ENCODE results near the gene BATF3. TPM values are rescaled to one million over a fixed set of nuclear protein-coding genes. Genes with fewer than 3 reads are reported as not detected.

Gene BATF3
- polyA plus RNA-seq, 5 donors, result 2.0 to 4.0 (median 2.2) TPM

GRCh38 chr1:212710566-212710965 lies 10.9 kb upstream of the BATF3 start:
- DNase-seq, result no peak

- no peak for DNase-seq
Observed at GRCh38 chr1:212703991-212704564, 4.4 kb upstream of the BATF3 start.

GRCh38 chr1:212702672-212703071 lies 3.0 kb upstream of the BATF3 start:
- DNase-seq, result no peak

- DNase-seq, result no peak
Observed at GRCh38 chr1:212701910-212702309, 2.3 kb upstream of the BATF3 start.

- peak; percentile 39 to 57 for DNase-seq
Observed at GRCh38 chr1:212700892-212701819, 1.5 kb upstream of the BATF3 start.

- DNase-seq, result peak; percentile 13 to 27
Observed at GRCh38 chr1:212700223-212700891, 717 bp upstream of the BATF3 start.

- DNase-seq, result peak; percentile 15 to 20
Observed at GRCh38 chr1:212699104-212699624, 476 bp downstream of the BATF3 start.

- no peak for DNase-seq
Observed at GRCh38 chr1:212698467-212699103, 1.1 kb downstream of the BATF3 start.

- DNase-seq, result no peak
Observed at GRCh38 chr1:212696721-212697331, 2.8 kb downstream of the BATF3 start.

GRCh38 chr1:212692774-212693644 lies 6.6 kb downstream of the BATF3 start:
- DNase-seq, result no peak

GRCh38 chr1:212691561-212692071 lies 8.0 kb downstream of the BATF3 start:
- no peak for DNase-seq

- DNase-seq, result no peak
Observed at GRCh38 chr1:212690816-212691403, 8.7 kb downstream of the BATF3 start.

GRCh38 chr1:212689758-212690529 lies 9.7 kb downstream of the BATF3 start:
- no peak for DNase-seq

- DNase-seq, result no peak
Observed at GRCh38 chr1:212689196-212689725, 10.4 kb downstream of the BATF3 start.

GRCh38 chr1:212688341-212689047 lies 11.1 kb downstream of the BATF3 start:
- peak; percentile 64 to 70 for DNase-seq

GRCh38 chr1:212687811-212688210 lies 11.8 kb downstream of the BATF3 start:
- no peak for DNase-seq

GRCh38 chr1:212686591-212686990 lies 13.0 kb downstream of the BATF3 start:
- no peak for DNase-seq

- DNase-seq, result no peak
Observed at GRCh38 chr1:212686069-212686468, 13.6 kb downstream of the BATF3 start.

Measured in right lung (tissue), 5 donors.